ENCODE measurements around the gene PFN2. TPM values are rescaled to one million over a fixed set of nuclear protein-coding genes. Genes with fewer than 3 reads are reported as not detected.
"Not testable (repeated sequence)": the region's sequence is repeated elsewhere in the genome, so short reads cannot be mapped to it uniquely, and the experiment has no call there.

The PFN2 gene
- total RNA-seq, 1 donor from 2014 or later = 607 TPM

DNA sequence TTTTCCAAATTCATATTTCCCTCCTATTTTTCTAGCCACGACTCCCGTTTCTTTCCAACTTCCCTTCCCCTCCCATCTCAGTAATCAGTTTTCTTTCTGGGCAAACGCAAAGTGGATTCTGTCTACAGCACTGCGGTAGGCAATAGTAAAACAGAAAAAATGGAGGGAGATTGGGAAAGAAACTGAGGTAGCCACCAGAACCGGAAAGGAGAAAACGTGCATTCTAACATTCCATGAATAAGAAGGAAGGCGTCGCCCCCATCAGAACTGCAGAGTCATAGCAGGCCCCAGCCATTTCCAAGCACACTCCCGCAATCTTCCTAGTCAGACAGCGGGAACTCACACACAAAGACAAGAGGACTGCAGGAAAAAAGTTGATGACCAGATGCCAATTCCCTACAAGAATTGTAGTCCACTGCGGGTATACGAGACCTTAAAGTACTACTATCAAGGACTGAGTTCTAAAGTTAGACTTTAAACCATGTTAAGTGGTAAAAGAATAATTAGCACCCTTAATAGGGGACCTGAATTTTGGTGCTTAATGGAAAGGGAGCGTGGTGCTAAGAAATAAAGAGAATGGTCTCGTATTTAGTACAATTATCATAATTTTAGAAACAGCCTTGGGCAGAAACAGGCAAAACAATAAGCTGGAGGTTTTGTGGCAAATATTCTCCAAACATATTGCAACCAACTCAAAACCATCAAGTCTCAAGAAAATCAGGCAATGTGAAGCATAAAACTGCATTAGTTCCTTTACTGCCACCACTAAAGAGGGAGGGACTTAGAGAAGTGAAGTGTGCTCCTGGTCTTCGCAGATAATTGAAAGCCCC is 1.4 kb downstream of the PFN2 start:
- FAIRE-seq = no peak
- peak; percentile 24 to 49 for DNase-seq (ENCODE audit: low spot score in 2 of 2)

DNA sequence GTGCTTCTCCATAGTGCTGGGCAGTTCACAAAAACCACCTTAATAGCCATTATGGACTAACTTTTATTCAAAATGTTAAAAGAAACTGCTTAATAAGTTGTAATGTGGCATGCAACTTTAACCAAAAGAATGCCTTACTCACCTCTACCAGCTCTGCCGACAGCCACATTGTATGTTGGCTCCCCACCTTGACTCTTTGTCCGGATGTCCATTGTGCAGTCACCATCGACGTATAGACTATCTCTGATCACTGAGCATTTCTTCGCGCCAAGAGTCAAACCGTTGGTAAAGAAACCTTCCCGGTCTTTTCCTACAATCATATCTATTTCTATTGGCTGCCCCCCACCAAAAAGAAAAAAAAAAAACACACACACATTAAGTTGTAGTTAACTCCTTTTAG is 2.5 kb downstream of the PFN2 start:
- FAIRE-seq = no peak
- no peak for DNase-seq (ENCODE audit: low spot score in 2 of 2)

DNA sequence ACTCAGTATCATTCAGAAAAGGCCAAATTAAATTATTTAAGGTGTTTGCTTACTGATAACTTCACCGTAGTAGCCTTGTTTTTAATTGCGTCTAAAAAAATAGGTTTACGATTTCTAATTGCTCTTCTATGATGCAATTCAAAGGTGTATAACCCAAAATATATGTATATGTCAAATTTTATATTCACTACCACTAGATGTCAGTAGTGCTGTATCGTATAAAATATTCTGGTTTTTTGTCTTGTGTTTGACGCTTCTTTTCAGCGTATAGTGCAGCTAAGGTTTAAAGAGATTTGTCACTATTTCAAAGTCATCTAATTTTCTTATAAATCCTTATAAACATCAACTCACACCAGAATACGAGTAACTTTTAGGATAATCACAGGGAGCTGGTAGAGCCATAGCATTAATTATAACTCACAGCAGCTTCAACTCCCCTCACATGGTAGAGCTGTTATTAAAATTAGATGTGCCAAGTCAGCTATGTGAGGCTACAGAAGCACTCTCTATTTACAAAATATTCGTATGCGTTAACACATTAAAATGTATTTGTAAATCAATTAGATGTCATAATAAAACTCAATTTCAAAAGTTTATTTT is 3.5 kb downstream of the PFN2 start:
- peak; percentile 94 for FAIRE-seq
- DNase-seq (ENCODE audit: low spot score in 2 of 2) = peak in 1 of 2 donors; percentile 10

DNA sequence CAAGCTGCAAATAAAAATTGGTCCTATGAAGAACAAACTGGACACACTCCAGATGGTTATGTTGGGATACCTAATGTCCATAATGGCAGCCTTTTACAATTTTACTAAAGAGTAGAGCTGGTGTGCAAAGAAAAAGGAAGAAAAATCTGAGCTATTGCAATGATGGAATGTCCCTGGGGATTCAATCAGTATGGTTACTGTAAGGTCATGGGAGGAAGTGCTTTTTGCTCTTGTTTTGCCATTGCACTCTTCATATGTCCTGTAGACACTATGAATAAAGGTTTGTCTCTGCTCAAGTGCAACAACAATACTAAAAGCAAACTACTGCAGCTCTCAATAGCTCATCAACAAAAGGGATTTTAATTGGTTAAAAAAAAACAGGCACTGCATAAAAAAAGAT is 5.4 kb downstream of the PFN2 start:
- DNase-seq (ENCODE audit: low spot score in 2 of 2) (no peak), FAIRE-seq (no peak)

DNA sequence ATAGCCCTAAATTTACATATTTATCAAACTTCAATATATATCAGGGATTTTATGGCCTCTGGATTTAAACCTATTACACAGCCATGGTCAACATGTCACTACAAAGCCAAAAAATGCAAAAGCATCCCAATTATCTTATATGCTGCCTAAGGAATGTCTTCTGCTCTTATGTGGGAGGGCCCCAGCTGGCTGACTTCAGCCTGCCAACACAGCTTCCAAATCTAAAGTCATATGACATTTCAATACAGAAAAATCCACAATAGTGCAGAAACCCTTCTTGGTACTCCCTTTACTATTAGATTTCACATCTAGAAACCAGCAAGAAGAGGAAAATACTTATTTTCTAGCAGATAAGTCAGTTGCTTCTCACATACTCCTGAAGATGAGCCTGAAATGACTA is 6.4 kb downstream of the PFN2 start:
- DNase-seq (ENCODE audit: low spot score in 2 of 2) (no peak), FAIRE-seq (no peak)

DNA sequence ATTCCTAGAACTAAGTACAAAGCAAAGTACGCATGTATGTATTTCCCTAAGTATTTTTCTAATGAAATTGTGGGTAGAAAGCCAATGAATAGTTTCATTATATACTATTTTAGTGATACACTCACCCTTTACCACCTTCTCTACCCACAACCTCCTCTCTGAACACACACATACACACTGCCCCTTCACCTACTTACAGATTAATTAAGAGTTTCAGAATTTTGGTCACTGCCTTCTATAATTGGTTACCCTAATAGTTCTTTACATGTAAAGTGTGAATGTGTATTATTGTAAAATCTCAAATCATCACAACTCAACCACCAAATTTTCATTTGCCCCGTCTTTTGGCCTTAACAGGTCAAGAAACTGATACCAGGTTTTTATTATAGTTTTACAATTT is 7.2 kb downstream of the PFN2 start:
- FAIRE-seq (no peak), DNase-seq (ENCODE audit: low spot score in 2 of 2) (no peak)

DNA sequence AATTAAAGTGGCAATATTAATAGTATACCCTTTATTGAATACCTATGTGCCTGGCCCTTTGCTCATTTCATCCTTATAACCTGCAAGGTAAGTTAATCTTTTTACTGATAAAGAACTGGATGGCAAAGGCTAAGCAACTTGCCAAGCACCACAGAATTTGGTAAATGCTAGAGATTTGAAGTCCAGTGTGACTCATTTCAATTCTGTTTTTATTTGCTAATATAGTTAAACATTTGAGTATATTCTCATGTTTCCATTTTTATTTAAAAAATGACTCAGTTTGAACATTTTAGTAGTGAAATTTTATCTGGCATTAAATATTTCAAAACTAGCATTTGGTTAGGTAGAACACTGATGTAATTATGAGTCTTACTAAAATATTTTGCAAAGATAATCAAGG is 11.3 kb downstream of the PFN2 start:
- DNase-seq (ENCODE audit: low spot score in 2 of 2) (no peak), FAIRE-seq (no peak)

DNA sequence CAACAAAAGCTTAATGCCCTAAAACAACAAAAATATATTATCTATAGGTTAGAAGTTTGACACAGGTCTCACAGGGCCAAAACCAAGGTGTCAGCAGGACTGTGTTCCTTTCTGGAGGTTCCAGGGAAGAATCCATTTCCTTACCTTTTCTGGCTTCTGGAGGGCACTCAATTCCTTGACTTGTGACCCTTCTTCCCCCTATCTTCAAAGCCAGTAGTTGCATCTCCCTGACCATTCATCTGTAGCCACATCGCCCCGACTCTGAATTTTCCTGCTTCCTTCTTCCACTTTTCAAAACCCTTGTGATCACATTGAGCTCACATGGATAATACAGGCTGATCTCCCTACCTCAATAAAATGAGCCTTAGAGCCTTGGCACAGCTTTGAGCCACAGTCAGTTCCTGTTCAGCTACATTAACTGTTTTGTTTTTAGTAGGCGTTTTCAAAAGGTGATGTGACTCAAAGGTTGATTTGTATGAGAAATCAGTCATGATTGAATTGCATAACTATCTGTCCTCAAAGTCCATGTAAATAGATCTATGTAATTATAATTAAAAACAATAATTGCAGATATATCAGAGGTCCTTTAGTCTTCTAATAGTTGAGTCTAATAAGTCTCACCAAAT is 12.4 kb downstream of the PFN2 start:
- FAIRE-seq (no peak), DNase-seq (ENCODE audit: low spot score in 2 of 2) (no peak)

DNA sequence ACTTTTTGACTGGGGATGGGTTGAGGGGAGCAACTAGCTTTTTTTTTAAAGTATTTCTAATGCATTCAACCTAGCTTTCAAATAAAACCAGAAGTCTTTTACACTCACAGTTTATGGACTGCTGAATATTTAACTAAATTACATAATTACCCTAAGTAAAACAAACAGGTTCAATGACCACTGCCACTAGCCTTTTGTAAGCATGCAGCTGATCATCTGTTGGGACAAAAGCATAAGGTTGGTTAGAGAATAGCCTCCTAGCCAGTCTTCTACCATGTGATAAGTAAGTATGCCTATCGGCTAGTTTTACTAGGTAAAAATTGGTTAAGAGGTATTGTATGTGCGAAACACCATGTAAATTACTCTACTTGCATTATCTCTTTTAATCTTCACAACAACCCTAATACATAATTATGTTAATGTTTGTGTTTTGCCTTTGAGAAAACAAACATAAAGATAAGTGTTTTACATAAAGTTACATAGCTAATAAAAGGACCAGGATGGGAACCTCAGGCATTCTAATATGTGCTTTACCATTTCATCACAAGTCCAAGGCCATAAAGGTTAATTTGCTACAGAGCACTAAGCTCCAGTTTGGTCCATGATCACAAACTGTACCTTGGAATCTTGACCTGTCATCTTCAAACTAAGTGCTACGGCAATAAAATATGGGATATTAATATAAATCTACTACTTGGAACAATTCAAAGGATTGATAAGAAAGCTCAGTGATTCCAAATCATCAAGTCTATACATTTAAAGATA is 13.2 kb downstream of the PFN2 start:
- no peak for FAIRE-seq
- no peak for DNase-seq (ENCODE audit: low spot score in 2 of 2)

DNA sequence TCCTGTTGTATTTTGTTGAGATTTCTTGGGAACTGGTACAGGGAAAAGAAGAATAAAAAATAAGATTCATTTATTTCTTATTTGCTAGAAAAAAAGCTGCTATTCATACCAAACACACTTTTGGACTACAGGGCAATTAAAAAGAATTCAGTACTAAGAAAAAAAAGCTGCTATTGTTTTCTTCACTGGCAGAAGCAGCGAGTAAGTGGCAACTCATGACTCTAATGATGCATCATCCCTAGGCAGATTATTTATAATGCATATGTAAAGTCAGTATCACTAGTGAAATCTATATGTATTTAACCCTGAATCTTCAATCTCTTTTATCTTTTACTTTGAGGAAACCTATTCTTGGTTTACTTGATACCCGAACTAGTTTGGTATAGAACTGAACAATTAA is 15.2 kb downstream of the PFN2 start:
- DNase-seq (ENCODE audit: low spot score in 2 of 2) (no peak), FAIRE-seq (no peak)

DNA sequence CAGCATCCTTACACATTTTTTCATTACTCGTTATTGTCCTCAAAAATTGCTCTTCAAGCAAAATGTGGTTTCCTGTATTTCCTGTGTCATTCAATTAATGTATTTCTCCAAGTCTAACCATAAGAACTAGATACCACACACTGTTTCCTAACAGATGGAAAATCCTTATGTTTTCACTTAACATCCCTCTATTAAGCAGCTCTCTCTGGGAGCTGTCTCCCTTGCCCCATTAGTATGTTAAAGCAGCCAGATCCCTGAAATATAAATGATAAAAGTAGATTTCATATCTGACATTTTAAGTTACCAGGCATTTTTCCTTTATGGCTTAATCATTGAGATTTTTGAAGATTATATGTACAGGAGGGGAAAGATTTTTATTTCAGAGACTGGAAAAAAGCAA is 15.9 kb downstream of the PFN2 start:
- FAIRE-seq = no peak
- no peak for DNase-seq (ENCODE audit: low spot score in 2 of 2)

DNA sequence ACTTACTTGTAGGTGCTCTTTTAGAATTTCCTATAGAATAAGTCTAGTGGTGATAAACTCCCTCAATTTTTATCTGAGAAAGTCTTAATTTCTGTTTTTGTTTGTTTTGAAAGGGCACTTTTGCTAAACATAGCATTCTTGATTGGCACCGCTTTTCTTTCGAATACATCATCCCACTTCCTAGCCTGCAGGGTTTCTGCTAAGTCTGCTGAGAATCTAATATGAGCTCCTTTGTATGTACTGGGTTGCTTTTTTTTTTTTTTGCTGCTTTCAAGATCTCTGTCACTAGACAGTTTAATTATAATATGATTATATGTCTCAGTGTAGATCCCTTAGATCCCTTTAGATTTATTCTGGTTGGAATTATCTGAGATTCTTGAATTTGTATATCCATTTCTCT is 21.5 kb downstream of the PFN2 start:
- no peak for FAIRE-seq
- no peak for DNase-seq (ENCODE audit: low spot score in 2 of 2)

DNA sequence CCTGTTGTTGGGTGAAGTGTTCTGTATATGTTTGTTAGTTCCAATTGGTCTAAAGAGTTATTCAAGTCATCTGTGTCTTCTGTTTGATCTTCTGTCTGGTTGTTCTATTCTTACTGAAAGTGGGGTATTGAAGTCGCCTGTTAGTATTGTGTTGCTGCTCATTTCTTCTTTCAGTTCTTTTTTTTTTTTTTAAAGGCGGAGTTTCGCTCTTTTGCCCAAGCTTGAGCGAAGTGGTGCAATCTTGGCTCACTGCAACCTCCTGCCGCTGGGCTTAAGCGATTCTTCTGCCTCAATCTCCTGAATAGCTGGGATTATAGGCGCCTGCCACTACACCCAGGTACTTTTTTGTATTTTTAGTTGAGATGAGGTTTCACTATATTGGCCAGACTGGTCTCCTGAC is 23.5 kb downstream of the PFN2 start:
- FAIRE-seq (no peak), DNase-seq (ENCODE audit: low spot score in 2 of 2) (no peak)

DNA sequence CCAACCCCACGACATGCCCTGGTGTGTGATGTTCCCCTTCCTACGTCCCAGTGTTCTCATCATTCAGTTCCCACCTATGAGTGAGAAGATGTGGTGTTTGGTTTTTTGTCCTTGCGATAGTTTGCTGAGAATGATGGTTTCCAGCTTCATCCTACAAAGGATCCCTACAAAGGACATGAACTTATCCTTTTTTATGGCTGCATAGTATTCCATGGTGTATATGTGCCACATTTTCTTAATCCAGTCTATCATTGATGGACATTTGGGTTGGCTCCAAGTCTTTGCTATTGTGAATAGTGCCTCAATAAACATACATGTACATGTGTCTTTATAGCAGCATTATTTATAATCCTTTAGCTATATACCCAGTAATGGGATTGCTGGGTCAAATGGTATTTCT is 26.7 kb downstream of the PFN2 start:
- not testable (repeated sequence) for DNase-seq (ENCODE audit: low spot score in 2 of 2); FAIRE-seq

DNA sequence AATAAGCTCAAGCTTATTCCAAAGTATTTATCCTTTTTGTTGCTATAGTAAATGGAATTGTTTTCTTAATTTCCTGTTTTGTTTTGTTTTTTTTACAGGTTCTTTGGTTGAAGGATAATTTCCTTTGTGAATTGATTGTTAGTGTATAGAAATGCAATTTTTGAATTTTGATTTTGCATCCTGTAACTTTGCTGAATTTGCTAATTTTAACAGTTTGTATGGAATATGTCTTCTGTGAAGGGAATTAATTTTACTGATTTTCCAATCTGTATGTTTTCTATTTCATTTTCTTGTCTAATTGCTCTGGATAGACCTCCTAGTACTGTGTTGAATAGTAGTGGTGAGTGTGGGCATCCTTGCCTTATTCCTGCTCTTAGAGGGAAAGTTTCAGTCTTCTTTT is 28.3 kb downstream of the PFN2 start:
- FAIRE-seq (no peak), DNase-seq (ENCODE audit: low spot score in 2 of 2) (no peak)

DNA sequence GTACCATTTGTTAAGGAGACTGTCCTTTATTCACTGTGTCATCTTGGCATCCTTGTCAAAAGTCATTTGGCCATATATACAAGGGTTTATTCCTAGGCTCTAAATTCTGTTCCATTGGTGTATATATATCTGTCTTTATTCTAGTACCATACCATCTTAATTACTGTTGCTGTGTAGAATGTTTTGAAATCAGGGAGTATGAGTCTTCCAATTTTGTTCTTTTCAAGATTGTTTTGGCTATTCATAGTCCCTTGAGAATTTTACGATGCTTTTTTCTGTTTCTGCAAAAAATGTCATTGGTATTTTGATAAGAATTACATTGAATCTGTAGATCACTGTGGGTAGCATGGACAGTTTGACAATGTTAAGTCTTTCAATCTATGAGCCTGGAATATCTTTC is 28.7 kb downstream of the PFN2 start:
- no peak for DNase-seq (ENCODE audit: low spot score in 2 of 2)
- no peak for FAIRE-seq

DNA sequence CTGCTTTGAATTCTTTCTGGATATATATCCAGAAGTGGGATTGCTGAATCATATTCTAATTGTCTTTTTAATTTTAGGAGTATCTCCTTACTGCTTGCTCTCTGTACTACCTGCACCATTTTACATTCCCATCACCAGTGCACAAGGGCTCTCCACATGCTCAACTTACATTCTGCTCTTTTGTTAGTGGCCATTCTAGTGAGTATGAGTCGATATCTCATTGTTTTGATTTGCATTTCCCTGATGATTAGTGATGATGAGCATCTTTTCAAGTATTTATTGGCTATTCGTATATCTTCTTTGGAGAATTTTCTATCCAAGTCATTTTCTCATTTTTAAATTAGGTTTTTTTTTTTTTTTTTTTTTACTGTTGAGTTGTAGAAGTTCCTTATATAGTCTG is 29.5 kb downstream of the PFN2 start:
- DNase-seq (ENCODE audit: low spot score in 2 of 2) (no peak), FAIRE-seq (no peak)

DNA sequence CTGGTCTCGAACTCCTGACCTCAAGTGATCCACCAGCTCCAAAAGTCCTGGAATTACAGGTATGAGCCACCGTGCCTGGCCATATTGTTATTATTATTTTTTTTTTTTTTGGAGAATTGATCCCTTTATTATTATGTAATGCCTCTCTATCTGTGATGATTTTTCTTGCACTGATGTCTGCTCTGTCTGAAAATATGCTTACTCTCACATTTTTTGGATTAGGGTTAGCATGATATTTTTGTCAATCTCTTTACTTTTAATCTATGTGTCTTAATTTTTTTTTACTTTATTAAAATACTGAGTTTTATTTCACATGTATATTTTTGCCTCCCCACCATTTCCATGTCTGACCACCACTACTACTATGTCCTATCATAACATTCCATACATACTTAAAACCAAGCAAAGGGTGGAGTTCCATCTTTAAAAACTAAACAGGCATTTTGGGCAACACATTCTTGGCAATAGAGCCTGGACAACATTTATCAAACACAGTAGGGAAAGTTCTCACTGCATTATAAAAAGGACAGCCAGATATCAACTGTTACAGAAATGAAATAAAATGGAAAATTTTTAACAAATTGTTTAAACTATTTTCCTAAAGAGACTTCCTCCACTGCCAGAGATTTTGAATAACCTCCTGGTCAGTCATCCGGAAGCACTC is 32.2 kb downstream of the PFN2 start:
- FAIRE-seq = not testable (repeated sequence)

DNA sequence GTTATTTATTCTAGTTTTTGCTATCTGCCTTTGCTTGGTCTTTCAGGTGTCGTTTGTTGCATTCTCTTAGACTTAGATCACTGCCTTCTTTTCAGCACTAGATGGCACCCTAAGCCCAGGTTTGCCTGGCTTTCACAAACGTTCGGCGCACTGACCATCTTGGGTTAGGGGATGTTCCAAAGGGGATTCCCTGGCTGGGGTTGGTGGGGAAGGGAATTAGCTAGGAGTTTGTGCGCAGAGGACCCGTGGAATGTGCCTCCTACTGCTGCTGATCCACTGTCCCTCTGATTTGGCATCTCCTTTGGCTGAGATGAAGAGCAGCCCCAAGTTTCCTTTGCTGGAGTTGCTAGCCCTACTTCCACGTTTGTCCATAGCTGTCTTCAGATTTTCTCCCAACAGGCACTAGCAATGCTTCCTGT is 33.9 kb downstream of the PFN2 start:
- FAIRE-seq = no peak
- peak in 1 of 2 donors; percentile 13 for DNase-seq (ENCODE audit: low spot score in 2 of 2)

More for the DNA sequence above, 32.2 kb downstream of the PFN2 start:
- DNase-seq (ENCODE audit: low spot score in 2 of 2) = not testable (repeated sequence)

DNA sequence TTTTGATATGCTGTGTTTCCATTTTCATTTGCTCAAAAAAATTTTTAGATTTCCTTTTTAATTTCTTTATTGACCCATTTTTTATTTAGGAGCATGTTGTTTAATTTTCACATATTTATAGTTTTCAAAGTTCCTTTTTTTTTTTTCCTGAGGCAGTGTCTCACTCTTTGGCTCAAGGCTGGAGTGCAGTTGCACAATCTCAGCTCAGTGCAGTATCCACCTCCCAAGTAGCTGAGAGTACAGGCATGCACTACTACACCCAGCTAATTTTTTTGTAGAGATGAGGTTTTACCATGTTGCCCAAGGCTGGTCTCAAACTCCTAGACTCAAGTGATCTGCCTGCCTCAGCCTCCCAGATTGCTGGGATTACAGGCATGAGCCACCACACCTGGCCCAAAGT is 36.2 kb downstream of the PFN2 start:
- FAIRE-seq (no peak), DNase-seq (ENCODE audit: low spot score in 2 of 2) (no peak)

All from frontal cortex (tissue), 4 donors.